Tibial nerve (tissue), 4 donors: ENCODE measurements around the gene SIGLEC9. TPM values are rescaled to one million over a fixed set of nuclear protein-coding genes. Genes with fewer than 3 reads are reported as not detected.
A peak's percentile ranks its signal among the peaks of the same experiment; 100 is the strongest.

ENCODE experiments used
- DNase-seq, 2 donors: peaks; one replicate each; pipeline ENCODE4 v3.0.0-alpha.2; 2019; ENCODE audit warnings: low spot score in 2 of 2
- H3K27ac ChIP-seq, 4 donors: fragments of 200-600 bp; sonication (generic) in 3 of 4; one replicate each; pipeline ENCODE4 v1.5.1; 2017 to 2019; ENCODE audit warnings: mild to moderate bottlenecking in 1 of 4
- H3K27me3 ChIP-seq, 2 donors: fragments of 200-600 bp; sonication (generic) in 1 of 2; one replicate each; pipeline versions ENCODE4 v1.5.1 to v1.6.0; 2017 to 2019
- H3K36me3 ChIP-seq, 3 donors: fragments of 200-600 bp; sonication (generic); one replicate each; pipeline ENCODE4 v1.5.1; 2018 to 2019
- H3K4me1 ChIP-seq, 4 donors: fragments of 200-600 bp; sonication (generic) in 3 of 4; one replicate each; pipeline ENCODE4 v1.5.1; 2017 to 2019
- H3K4me3 ChIP-seq, 4 donors: fragments of 200-600 bp; sonication (generic) in 3 of 4; one replicate each; pipeline ENCODE4 v1.5.1; 2017 to 2019; ENCODE audit warnings: mild to moderate bottlenecking in 1 of 4, moderate library complexity in 1 of 4
- H3K9me3 ChIP-seq, 4 donors: fragments of 200-600 bp; sonication (generic) in 3 of 4; one replicate each; pipeline ENCODE4 v1.5.1; 2017 to 2019
- CTCF ChIP-seq, 5 experiments: fragments of 200-600 bp in 3 of 5; fragments of 450-650 bp in 2 of 5; sonication (generic) in 3 of 5; IDR thresholded peaks; one replicate each; pipeline ENCODE4 v1.5.1; 2016 to 2019; ENCODE audit warnings: antibody characterized with exemption in 5 of 5, mild to moderate bottlenecking in 3 of 5, moderate library complexity in 2 of 5
- EP300 ChIP-seq, 2 donors: sonication (generic); formaldehyde crosslinking; IDR thresholded peaks; one replicate each; pipeline ENCODE4 v1.6.1; 2017; ENCODE audit warnings: antibody characterized with exemption in 2 of 2, mild to moderate bottlenecking in 1 of 2
- POLR2A ChIP-seq, 2 donors: fragments of 450-650 bp; IDR thresholded peaks; one replicate each; pipeline ENCODE4 v1.6.1; 2017; ENCODE audit warnings: antibody characterized with exemption in 2 of 2, mild to moderate bottlenecking in 2 of 2, moderate library complexity in 2 of 2
- WGBS, 2 donors: methylation state at CpG; one replicate each; pipeline ENCODE4 v1.1.5; 2018; 5-methylcytosine and 5-hydroxymethylcytosine counted together
- total RNA-seq, 4 donors: library from RNA; depleted of rRNA; stranded (reverse); fragments of >200 nt; gene quantifications; one replicate each; pipeline ENCODE4 v1.1.0, GENCODE V29; 2016

Gene SIGLEC9
- total RNA-seq, 4 donors from 2014 or later, result 4.2 to 18.0 (median 5.0) TPM

DNA sequence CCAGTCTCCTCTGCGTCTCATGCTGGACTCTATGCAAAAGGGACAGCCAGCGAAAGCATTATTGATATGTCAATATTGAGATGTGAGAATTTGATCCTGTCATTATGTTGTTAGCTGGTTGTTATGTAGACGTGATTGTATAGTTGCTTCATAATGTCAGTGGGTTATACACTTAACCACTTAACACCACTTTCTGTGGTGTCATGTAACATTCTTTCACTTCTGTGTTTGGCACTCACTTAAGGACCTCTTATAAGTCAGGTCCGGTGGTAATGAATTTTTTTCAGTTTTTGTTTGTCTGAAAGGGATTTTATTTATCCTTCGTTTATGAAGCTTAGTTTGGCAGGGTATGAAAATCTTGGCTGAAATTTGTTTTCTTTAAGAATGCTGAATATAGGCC lies 10.3 kb downstream of the SIGLEC9 start:
- 84 to 85% methylated on average over 5 of the region's 5 CpGs for WGBS, 2 donors

GRCh38 chr19:51135986-51136762 lies 11.5 kb downstream of the SIGLEC9 start:
- no peak for TF ChIP-seq CTCF (IDR thresholded peaks at IDR 0.05)
- no peak for TF ChIP-seq EP300 (IDR thresholded peaks at IDR 0.05)
- no peak for TF ChIP-seq POLR2A (IDR thresholded peaks at IDR 0.05)
- H3K4me1 ChIP-seq, result peaks cover 0 to 8% (median 0%) of the 10 kb centered on the region in 4 donors
- 73 to 82% methylated on average over 8 of the region's 8 CpGs for WGBS, 2 donors
- no peak for DNase-seq
- H3K4me3 ChIP-seq, result no peak overlapping the region
- H3K36me3 ChIP-seq, result no peaks in the 10 kb centered on the region
- peak overlapping the region in 1 of 4 donors; percentile 18 for H3K27ac ChIP-seq
- H3K9me3 ChIP-seq, result no peaks in the 10 kb centered on the region
- peaks cover 0 to 3% of the 10 kb centered on the region in 2 donors for H3K27me3 ChIP-seq

More for the DNA sequence above, 10.3 kb downstream of the SIGLEC9 start:
- Histone ChIP-seq H3K4me1 (peaks cover 0 to 8% (median 0%) of the 10 kb centered on the region in 4 donors), H3K27me3 (peaks cover 0 to 3% of the 10 kb centered on the region in 2 donors), H3K4me3 (no peak overlapping the region), H3K36me3 (no peaks in the 10 kb centered on the region), H3K27ac (no peak overlapping the region), H3K9me3 (no peaks in the 10 kb centered on the region)
- TF ChIP-seq EP300 (IDR thresholded peaks at IDR 0.05), result no peak
- no peak for TF ChIP-seq POLR2A (IDR thresholded peaks at IDR 0.05)
- TF ChIP-seq CTCF (IDR thresholded peaks at IDR 0.05), result no peak
- no peak for DNase-seq

GRCh38 chr19:51136851-51137551 lies 12.3 kb downstream of the SIGLEC9 start:
- TF ChIP-seq POLR2A (IDR thresholded peaks at IDR 0.05) (peak in 1 of 2 donors; percentile 11), CTCF (IDR thresholded peaks at IDR 0.05) (no peak)
- 62 to 67% methylated on average over 12 of the region's 12 CpGs for WGBS, 2 donors
- Histone ChIP-seq H3K36me3 (no peaks in the 10 kb centered on the region), H3K9me3 (no peaks in the 10 kb centered on the region), H3K4me3 (no peak overlapping the region), H3K4me1 (peaks cover 0 to 8% (median 0%) of the 10 kb centered on the region in 4 donors), H3K27me3 (peaks cover 0 to 3% of the 10 kb centered on the region in 2 donors), H3K27ac (peak overlapping the region in 2 of 4 donors; percentile 18 to 69)
- DNase-seq, result peak in 1 of 2 donors; percentile 23

DNA sequence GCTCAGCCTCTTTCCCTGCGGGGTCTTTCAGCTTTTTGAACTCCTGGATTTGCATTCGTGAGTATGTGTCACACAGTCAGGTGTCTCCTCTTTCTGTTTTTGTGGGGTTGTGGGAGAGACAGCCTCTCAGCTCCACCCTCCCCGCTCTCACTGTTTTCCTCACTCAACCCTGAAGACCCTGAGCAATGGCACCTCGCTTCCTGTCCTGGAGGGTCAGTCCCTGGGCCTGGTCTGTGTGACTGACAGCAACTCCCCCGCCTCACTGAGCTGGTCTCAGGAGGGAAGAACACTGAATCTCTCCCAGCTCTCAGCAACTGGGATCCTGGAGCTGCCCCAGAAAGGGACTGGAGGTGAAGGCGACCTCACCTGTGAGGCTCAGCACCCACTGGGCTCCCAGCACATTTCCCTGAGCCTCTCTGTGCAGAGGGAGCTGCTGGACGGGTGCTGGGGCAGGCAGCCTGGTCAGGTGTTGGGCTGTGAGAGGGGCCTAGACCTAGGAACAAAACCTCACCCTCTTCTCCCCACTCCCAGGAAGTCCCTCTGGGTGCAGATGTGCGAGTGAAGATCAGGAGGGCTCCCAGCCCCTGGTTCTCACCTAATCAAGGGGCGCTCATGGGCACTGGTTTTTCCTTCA lies 13.2 kb downstream of the SIGLEC9 start:
- WGBS, 2 donors, result 77 to 81% methylated on average over 7 to 8 of the region's 9 CpGs
- DNase-seq, result no peak
- no peak overlapping the region for H3K4me3 ChIP-seq
- H3K36me3 ChIP-seq, result no peaks in the 10 kb centered on the region
- peak overlapping the region in 3 of 4 donors; percentile 5 to 69 (median 19) for H3K27ac ChIP-seq
- no peaks in the 10 kb centered on the region for H3K9me3 ChIP-seq
- H3K4me1 ChIP-seq, result peaks cover 0 to 3% (median 0%) of the 10 kb centered on the region in 4 donors
- TF ChIP-seq EP300 (IDR thresholded peaks at IDR 0.05) (no peak), POLR2A (IDR thresholded peaks at IDR 0.05) (no peak), CTCF (IDR thresholded peaks at IDR 0.05) (no peak)
- H3K27me3 ChIP-seq, result peaks cover 0 to 3% of the 10 kb centered on the region in 2 donors
